Measurements from ENCODE around the gene ADAMTSL2. TPM values are rescaled to one million over a fixed set of nuclear protein-coding genes. Genes with fewer than 3 reads are reported as not detected.

The ADAMTSL2 gene
- total and polyA plus RNA-seq, 2 of the 13 experiments (the other 11 are each of a cell fraction or from before 2014, with no cell fraction given), result 1.9 to 3.8 TPM

- H3K4me1 ChIP-seq (ENCODE audit: insufficient read depth, low read length), result peaks cover 44% of the 10 kb centered on the region
- no peak overlapping the region for H3K27ac ChIP-seq (ENCODE audit: extremely low read length, insufficient read depth, low read length)
- CTCF ChIA-PET (ENCODE audit: low intra/inter-chr PET ratio, low total read pairs), result no interaction called here
- H3K9ac ChIP-seq (ENCODE audit: insufficient read depth, low read depth, low read length), result no peak overlapping the region
- H2AFZ ChIP-seq (ENCODE audit: low read length), result no peak overlapping the region
- no peaks in the 10 kb centered on the region for H4K20me1 ChIP-seq (ENCODE audit: insufficient read depth, low read length)
- no peaks in the 10 kb centered on the region for H3K9me3 ChIP-seq (ENCODE audit: low read length)
- no TSS peak for BruUV-seq (replicated peaks)
- no peak for ATAC-seq
- FAIRE-seq, result no peak
- H3K79me2 ChIP-seq (ENCODE audit: insufficient read depth, low read length), result no peaks in the 10 kb centered on the region
- intact Hi-C loops (cut with micrococcal nuclease; ENCODE audit: unreplicated experiment) (no loop called here), in situ Hi-C loops (cut with HindIII; ENCODE audit: extremely low pct_ligation_motif_present, low pct_unique_long_range_greater_than_20kb) (loop anchor here (25.0 kb wide), 1 partner anchor 208 kb away; the partner anchor contains the start of gene SARDH)
- DNase-seq (ENCODE audit: low spot score), result no peak
- no peaks in the 10 kb centered on the region for H3K36me3 ChIP-seq (replicated peaks in 1 of 2; ENCODE audit: control insufficient read depth in 1 of 2, insufficient read depth in 2 of 2, low read length in 2 of 2)
- TF ChIP-seq KLF12 (CRISPR knock-in tag; IDR thresholded peaks at IDR 0.05; ENCODE audit: borderline replicate concordance) (no peak), ZNF629 (CRISPR knock-in tag; conservative IDR thresholded peaks at IDR 0.05) (peak; percentile 36; the same call in 1 of the 2 replicates)
- TF ChIP-seq, protein P1, sequence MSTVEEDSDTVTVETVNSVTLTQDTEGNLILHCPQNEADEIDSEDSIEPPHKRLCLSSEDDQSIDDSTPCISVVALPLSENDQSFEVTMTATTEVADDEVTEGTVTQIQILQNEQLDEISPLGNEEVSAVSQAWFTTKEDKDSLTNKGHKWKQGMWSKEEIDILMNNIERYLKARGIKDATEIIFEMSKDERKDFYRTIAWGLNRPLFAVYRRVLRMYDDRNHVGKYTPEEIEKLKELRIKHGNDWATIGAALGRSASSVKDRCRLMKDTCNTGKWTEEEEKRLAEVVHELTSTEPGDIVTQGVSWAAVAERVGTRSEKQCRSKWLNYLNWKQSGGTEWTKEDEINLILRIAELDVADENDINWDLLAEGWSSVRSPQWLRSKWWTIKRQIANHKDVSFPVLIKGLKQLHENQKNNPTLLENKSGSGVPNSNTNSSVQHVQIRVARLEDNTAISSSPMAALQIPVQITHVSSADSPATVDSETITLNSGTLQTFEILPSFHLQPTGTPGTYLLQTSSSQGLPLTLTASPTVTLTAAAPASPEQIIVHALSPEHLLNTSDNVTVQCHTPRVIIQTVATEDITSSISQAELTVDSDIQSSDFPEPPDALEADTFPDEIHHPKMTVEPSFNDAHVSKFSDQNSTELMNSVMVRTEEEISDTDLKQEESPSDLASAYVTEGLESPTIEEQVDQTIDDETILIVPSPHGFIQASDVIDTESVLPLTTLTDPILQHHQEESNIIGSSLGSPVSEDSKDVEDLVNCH (CRISPR knock-in tag; IDR thresholded peaks at IDR 0.05), result no peak
- H3K27me3 ChIP-seq (ENCODE audit: control insufficient read depth in 1 of 2, insufficient read depth in 2 of 2, low read length in 2 of 2), result peaks cover 24 to 77% of the 10 kb centered on the region in 2 experiments; a peak in 4 of 5 replicates
- no peak overlapping the region for H3K4me3 ChIP-seq (replicated peaks in 1 of 3; ENCODE audit: insufficient read depth in 1 of 3, low read depth in 2 of 3, low read length in 3 of 3)
- H3K4me2 ChIP-seq (ENCODE audit: low read depth, low read length), result no peak overlapping the region
- POLR2A ChIA-PET, result interaction anchor here (0.9 to 1.0 kb wide), 2 partner anchors 7 to 23 kb away, joined by 3 read pairs; no protein-coding TSS in a partner anchor
- 0% methylated on average over 2 of the region's 11 CpGs for WGBS (ENCODE audit: low lambda C conversion rate)
Measured at GRCh38 chr9:133528876-133529241, 5.6 kb upstream of the ADAMTSL2 start.

DNA sequence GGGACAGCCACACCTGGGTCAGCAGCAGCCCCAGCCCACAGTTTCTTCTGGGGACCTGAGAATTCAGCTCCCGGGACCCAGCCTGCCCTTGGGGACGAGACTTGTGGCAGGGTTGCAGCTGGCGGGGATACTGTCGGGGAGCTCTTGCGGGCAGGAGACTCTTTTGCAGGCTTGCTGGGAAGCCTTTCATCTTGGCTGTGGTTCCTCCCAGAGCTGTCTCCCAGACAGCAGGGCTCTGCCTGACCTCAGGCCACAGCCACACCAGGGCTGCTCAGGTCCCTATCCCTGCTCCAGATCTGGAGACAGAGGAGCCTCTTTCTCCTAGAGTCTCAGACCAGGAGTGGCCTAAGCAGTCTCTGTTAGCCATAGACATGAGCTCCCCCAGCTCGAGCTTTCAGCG lies 5.0 kb upstream of the ADAMTSL2 start:
- ChIA-PET POLR2A (interaction anchor here (0.9 to 1.0 kb wide), 2 partner anchors 8 to 23 kb away, joined by 3 read pairs; no protein-coding TSS in a partner anchor), CTCF (ENCODE audit: low intra/inter-chr PET ratio, low total read pairs) (no interaction called here)
- no peak overlapping the region for H3K4me2 ChIP-seq (ENCODE audit: low read depth, low read length)
- DNase-seq (ENCODE audit: low spot score) (no peak), ATAC-seq (no peak), FAIRE-seq (no peak)
- no peaks in the 10 kb centered on the region for H3K36me3 ChIP-seq (replicated peaks in 1 of 2; ENCODE audit: control insufficient read depth in 1 of 2, insufficient read depth in 2 of 2, low read length in 2 of 2)
- no peak overlapping the region for H3K27ac ChIP-seq (ENCODE audit: extremely low read length, insufficient read depth, low read length)
- H2AFZ ChIP-seq (ENCODE audit: low read length), result no peak overlapping the region
- intact Hi-C loops (cut with micrococcal nuclease; ENCODE audit: unreplicated experiment), result no loop called here
- no CpG with 5 or more reads among the region's 7 CpGs for WGBS (ENCODE audit: low lambda C conversion rate)
- no peak overlapping the region for H3K4me3 ChIP-seq (replicated peaks in 1 of 3; ENCODE audit: insufficient read depth in 1 of 3, low read depth in 2 of 3, low read length in 3 of 3)
- H3K4me1 ChIP-seq (ENCODE audit: insufficient read depth, low read length), result peaks cover 48% of the 10 kb centered on the region
- no peaks in the 10 kb centered on the region for H3K9me3 ChIP-seq (ENCODE audit: low read length)
- no peaks in the 10 kb centered on the region for H3K79me2 ChIP-seq (ENCODE audit: insufficient read depth, low read length)
- in situ Hi-C loops (cut with HindIII; ENCODE audit: extremely low pct_ligation_motif_present, low pct_unique_long_range_greater_than_20kb), result loop anchor here (25.0 kb wide), 1 partner anchor 208 kb away; the partner anchor contains the start of gene SARDH
- H3K27me3 ChIP-seq (ENCODE audit: control insufficient read depth in 1 of 2, insufficient read depth in 2 of 2, low read length in 2 of 2), result peaks cover 24 to 75% of the 10 kb centered on the region in 2 experiments; a peak in 4 of 5 replicates
- H3K9ac ChIP-seq (ENCODE audit: insufficient read depth, low read depth, low read length), result no peak overlapping the region
- no peaks in the 10 kb centered on the region for H4K20me1 ChIP-seq (ENCODE audit: insufficient read depth, low read length)
- BruUV-seq (replicated peaks), result no TSS peak
- TF ChIP-seq, protein P2, sequence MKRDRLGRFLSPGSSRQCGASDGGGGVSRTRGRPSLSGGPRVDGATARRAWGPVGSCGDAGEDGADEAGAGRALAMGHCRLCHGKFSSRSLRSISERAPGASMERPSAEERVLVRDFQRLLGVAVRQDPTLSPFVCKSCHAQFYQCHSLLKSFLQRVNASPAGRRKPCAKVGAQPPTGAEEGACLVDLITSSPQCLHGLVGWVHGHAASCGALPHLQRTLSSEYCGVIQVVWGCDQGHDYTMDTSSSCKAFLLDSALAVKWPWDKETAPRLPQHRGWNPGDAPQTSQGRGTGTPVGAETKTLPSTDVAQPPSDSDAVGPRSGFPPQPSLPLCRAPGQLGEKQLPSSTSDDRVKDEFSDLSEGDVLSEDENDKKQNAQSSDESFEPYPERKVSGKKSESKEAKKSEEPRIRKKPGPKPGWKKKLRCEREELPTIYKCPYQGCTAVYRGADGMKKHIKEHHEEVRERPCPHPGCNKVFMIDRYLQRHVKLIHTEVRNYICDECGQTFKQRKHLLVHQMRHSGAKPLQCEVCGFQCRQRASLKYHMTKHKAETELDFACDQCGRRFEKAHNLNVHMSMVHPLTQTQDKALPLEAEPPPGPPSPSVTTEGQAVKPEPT (CRISPR knock-in tag; IDR thresholded peaks at IDR 0.05; ENCODE audit: low read depth), result no peak
- TF ChIP-seq SMC3 (IDR thresholded peaks at IDR 0.05; ENCODE audit: low read length) (no peak), IRF9 (CRISPR knock-in tag; IDR thresholded peaks at IDR 0.05; ENCODE audit: borderline replicate concordance) (no peak), ZNF124 (CRISPR knock-in tag; IDR thresholded peaks at IDR 0.05) (no peak), ZBTB37 (CRISPR knock-in tag; IDR thresholded peaks at IDR 0.05) (no peak), AKAP8 (CRISPR knock-in tag; IDR thresholded peaks at IDR 0.05) (no peak), ZNF761 (CRISPR knock-in tag; conservative IDR thresholded peaks at IDR 0.05) (no peak)
